Mammary epithelial cell (primary cell): Measurements from ENCODE around the gene TEX53.

Experiments used
- EZH2 ChIP-seq: IDR thresholded peaks from 2 replicates; pipeline ENCODE4 v1.6.1; 2012; ENCODE audit warnings: low read length, inconsistent platforms, borderline replicate concordance
- TF ChIP-seq, protein P1 (sequence below), 2 donors: IDR thresholded peaks in 1 of 2; conservative IDR thresholded peaks in 1 of 2; 2 replicates each; pipeline ENCODE4 v1.5.1; 2011 to 2012; ENCODE audit warnings: inconsistent platforms in 2 of 2, low read length in 2 of 2, mild to moderate bottlenecking in 2 of 2, control low read depth in 1 of 2, low read depth in 1 of 2; ENCODE audit not compliant: insufficient read depth in 1 of 2; ENCODE audit errors: extremely low read depth in 1 of 2

DNA sequence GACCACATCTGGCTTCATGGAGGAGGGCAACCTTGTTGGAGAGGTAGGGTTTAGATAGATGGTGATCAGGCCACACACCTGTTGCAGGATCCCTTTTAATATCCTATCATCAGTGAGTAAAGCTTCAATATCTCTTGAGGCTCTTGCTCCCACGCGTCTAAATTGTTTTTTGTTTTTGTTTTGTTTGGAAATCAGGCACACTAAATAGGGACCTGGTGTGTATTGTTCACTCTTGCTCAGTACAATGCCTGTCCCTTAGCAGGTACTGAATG is 49.1 kb downstream of the TEX53 start:
- TF ChIP-seq, protein P1, sequence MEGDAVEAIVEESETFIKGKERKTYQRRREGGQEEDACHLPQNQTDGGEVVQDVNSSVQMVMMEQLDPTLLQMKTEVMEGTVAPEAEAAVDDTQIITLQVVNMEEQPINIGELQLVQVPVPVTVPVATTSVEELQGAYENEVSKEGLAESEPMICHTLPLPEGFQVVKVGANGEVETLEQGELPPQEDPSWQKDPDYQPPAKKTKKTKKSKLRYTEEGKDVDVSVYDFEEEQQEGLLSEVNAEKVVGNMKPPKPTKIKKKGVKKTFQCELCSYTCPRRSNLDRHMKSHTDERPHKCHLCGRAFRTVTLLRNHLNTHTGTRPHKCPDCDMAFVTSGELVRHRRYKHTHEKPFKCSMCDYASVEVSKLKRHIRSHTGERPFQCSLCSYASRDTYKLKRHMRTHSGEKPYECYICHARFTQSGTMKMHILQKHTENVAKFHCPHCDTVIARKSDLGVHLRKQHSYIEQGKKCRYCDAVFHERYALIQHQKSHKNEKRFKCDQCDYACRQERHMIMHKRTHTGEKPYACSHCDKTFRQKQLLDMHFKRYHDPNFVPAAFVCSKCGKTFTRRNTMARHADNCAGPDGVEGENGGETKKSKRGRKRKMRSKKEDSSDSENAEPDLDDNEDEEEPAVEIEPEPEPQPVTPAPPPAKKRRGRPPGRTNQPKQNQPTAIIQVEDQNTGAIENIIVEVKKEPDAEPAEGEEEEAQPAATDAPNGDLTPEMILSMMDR (conservative IDR thresholded peaks at IDR 0.05 in 1 of 2, IDR thresholded peaks at IDR 0.05 in 1 of 2; ENCODE audit: extremely low read depth in 1 of 2, insufficient read depth in 1 of 2, low read depth in 1 of 2, low read length in 2 of 2): no peak
- TF ChIP-seq EZH2: no peak
